ENCODE data around the gene CXorf49B.

Gene CXorf49B

GRCh38 chrX:71809886-71810285, 46.7 kb downstream of the CXorf49B start:
- TF ChIP-seq JUND (IDR thresholded peaks at IDR 0.05; ENCODE audit: low read depth), result no peak
- no peak for DNase-seq (ENCODE audit: low read depth in 1 of 2, low spot score in 1 of 2)
- in situ Hi-C loops (cut with HindIII; ENCODE audit: low pct_unique_long_range_greater_than_20kb, low sequenced_read_pairs), result no loop called here

GRCh38 chrX:71814123-71814912, 51.2 kb downstream of the CXorf49B start:
- in situ Hi-C loops (cut with HindIII; ENCODE audit: low pct_unique_long_range_greater_than_20kb, low sequenced_read_pairs), result no loop called here
- no peak for TF ChIP-seq JUND (IDR thresholded peaks at IDR 0.05; ENCODE audit: low read depth)
- no peak for DNase-seq (ENCODE audit: low read depth in 1 of 2, low spot score in 1 of 2)

- in situ Hi-C loops (cut with HindIII; ENCODE audit: low pct_unique_long_range_greater_than_20kb, low sequenced_read_pairs), result no loop called here
- TF ChIP-seq JUND (IDR thresholded peaks at IDR 0.05; ENCODE audit: low read depth), result no peak
- no peak for DNase-seq (ENCODE audit: low read depth in 1 of 2, low spot score in 1 of 2)
Observed at GRCh38 chrX:71815121-71815905, 52.2 kb downstream of the CXorf49B start.

GRCh38 chrX:71815906-71816156, 52.7 kb downstream of the CXorf49B start:
- no peak for DNase-seq (ENCODE audit: low read depth in 1 of 2, low spot score in 1 of 2)
- no peak for TF ChIP-seq JUND (IDR thresholded peaks at IDR 0.05; ENCODE audit: low read depth)
- in situ Hi-C loops (cut with HindIII; ENCODE audit: low pct_unique_long_range_greater_than_20kb, low sequenced_read_pairs), result no loop called here

Measured in T47D (cell line).